NB4 (cell line): Measurements from ENCODE around the gene IL31.

Experiments
- CTCF ChIP-seq: IDR thresholded peaks from one replicate; pipeline ENCODE4 v1.5.1; 2012; ENCODE audit warnings: low read depth, low read length
- MAX ChIP-seq: IDR thresholded peaks from 2 replicates; pipeline ENCODE4 v1.6.1; 2011; ENCODE audit warnings: low read depth, low read length
- POLR2A ChIP-seq: IDR thresholded peaks from 2 replicates; pipeline ENCODE4 v1.6.1; 2011; ENCODE audit warnings: mild to moderate bottlenecking; ENCODE audit not compliant: insufficient read length; ENCODE audit errors: extremely low read depth

DNA sequence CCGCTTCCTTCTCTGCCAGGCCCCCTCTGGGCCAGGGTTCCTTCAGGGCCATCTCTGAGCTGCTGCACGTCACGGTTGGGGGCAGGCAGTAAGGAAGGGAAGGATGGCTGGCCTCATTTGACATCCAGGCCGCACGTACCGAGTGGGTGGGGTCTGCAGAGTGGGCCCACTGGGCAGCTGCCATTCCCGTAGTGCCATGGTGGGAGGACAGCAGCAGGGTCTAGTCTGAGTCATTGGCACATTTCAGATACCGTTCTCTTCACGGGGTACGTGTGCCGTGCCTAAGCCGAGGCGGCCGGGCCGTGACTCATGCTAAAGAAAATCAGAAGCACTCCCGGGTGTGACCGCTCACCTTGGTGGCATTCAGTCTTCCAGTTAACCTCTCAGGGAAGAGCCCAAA is 43.9 kb downstream of the IL31 start:
- TF ChIP-seq CTCF (no peak), POLR2A (no peak), MAX (no peak)
